Measurements from ENCODE around the gene MRPL41. TPM values are rescaled to one million over a fixed set of nuclear protein-coding genes. Genes with fewer than 3 reads are reported as not detected.
A peak's percentile ranks its signal among the peaks of the same experiment; 100 is the strongest.
"Not testable (repeated sequence)": the region's sequence is repeated elsewhere in the genome, so short reads cannot be mapped to it uniquely, and the experiment has no call there.

Gene MRPL41
- total and polyA plus RNA-seq, 2 of the 13 experiments (the other 11 are each of a cell fraction or from before 2014, with no cell fraction given): 20.9 to 54.0 TPM

DNA sequence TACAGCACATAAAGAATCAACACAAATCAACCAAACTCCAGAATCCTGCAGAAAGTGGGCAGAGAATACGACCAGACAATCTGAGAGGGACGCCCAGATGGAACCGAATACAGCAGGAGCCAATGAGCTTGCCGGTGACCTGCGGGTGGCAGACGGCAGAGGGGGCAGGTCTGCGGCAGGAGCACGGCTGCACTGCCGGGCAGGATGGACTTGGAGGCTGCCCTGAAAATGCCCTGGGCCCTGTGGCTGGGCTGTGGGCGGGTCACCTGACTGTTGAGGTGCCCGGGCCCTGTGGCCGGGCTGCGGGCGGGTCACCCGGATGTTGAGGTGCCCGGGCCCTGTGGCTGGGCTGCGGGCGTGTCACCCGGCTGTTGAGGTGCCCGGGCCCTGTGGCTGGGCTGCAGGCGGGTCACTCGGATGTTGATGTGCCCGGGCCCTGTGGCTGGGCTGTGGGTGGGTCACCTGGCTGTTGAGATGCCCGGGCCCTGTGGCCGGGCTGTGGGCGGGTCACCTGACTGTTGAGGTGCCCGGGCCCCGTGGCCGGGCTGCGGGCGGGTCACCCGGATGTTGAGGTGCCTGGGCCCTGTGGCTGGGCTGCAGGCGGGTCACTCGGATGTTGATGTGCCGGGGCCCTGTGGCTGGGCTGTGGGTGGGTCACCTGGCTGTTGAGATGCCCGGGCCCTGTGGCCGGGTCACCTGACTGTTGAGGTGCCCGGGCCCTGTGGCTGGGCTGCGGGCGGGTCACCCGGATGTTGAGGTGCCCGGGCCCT, 37.7 kb upstream of the MRPL41 start:
- BruUV-seq (replicated peaks); H3K9me3 ChIP-seq (ENCODE audit: low read length); POLR2A ChIA-PET; H4K20me1 ChIP-seq (ENCODE audit: insufficient read depth, low read length); FAIRE-seq; H2AFZ ChIP-seq (ENCODE audit: low read length); in situ Hi-C loops (cut with HindIII; ENCODE audit: extremely low pct_ligation_motif_present, low pct_unique_long_range_greater_than_20kb); H3K4me1 ChIP-seq (ENCODE audit: insufficient read depth, low read length); H3K36me3 ChIP-seq (replicated peaks in 1 of 2; ENCODE audit: control insufficient read depth in 1 of 2, insufficient read depth in 2 of 2, low read length in 2 of 2); intact Hi-C loops (cut with micrococcal nuclease; ENCODE audit: unreplicated experiment); H3K79me2 ChIP-seq (ENCODE audit: insufficient read depth, low read length); H3K27ac ChIP-seq (ENCODE audit: extremely low read length, insufficient read depth, low read length); ATAC-seq; H3K4me2 ChIP-seq (ENCODE audit: low read depth, low read length); H3K9ac ChIP-seq (ENCODE audit: insufficient read depth, low read depth, low read length); DNase-seq (ENCODE audit: low spot score); H3K27me3 ChIP-seq (ENCODE audit: control insufficient read depth in 1 of 2, insufficient read depth in 2 of 2, low read length in 2 of 2); CTCF ChIA-PET (ENCODE audit: low intra/inter-chr PET ratio, low total read pairs); H3K4me3 ChIP-seq (replicated peaks in 1 of 3; ENCODE audit: insufficient read depth in 1 of 3, low read depth in 2 of 3, low read length in 3 of 3): not testable (repeated sequence)
- 58% methylated on average over 3 of the region's 42 CpGs for WGBS (ENCODE audit: low lambda C conversion rate)

DNA sequence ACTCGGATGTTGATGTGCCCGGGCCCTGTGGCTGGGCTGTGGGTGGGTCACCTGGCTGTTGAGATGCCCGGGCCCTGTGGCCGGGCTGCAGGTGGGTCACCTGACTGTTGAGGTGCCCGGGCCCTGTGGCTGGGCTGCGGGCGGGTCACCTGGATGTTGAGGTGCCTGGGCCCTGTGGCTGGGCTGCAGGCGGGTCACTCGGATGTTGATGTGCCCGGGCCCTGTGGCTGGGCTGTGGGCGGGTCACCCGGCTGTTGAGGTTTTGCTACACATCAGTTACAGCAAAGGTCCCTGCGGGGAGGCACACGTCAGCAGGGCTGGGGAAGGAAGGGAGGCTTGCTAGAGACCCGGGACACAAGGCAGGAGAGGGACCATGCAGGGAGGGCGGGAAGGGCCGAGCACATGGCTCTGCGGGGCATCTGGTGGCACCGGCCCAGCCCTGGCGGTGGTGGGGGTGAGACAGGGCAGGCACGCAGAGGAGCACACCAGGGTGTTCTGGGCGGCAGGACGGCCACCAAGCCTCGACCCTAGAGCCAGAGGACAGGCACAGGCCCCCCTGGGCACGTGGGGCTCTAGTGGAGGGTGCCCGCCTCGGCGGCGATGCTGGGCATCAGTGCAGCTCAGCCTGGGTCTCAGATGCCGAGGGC, 36.9 kb upstream of the MRPL41 start:
- Histone ChIP-seq H4K20me1 (ENCODE audit: insufficient read depth, low read length) (no peaks in the 10 kb centered on the region), H3K4me1 (ENCODE audit: insufficient read depth, low read length) (no peaks in the 10 kb centered on the region), H3K9ac (ENCODE audit: insufficient read depth, low read depth, low read length) (no peak overlapping the region), H3K36me3 (replicated peaks in 1 of 2; ENCODE audit: control insufficient read depth in 1 of 2, insufficient read depth in 2 of 2, low read length in 2 of 2) (no peaks in the 10 kb centered on the region), H3K79me2 (ENCODE audit: insufficient read depth, low read length) (no peaks in the 10 kb centered on the region), H3K9me3 (ENCODE audit: low read length) (peaks cover 3% of the 10 kb centered on the region; the same call in 1 of the 2 replicates), H3K4me2 (ENCODE audit: low read depth, low read length) (no peak overlapping the region), H3K27me3 (ENCODE audit: control insufficient read depth in 1 of 2, insufficient read depth in 2 of 2, low read length in 2 of 2) (no peaks in the 10 kb centered on the region), H3K4me3 (replicated peaks in 1 of 3; ENCODE audit: insufficient read depth in 1 of 3, low read depth in 2 of 3, low read length in 3 of 3) (no peak overlapping the region), H2AFZ (ENCODE audit: low read length) (no peak overlapping the region), H3K27ac (ENCODE audit: extremely low read length, insufficient read depth, low read length) (no peak overlapping the region)
- intact Hi-C loops (cut with micrococcal nuclease; ENCODE audit: unreplicated experiment): no loop called here
- peak; percentile 30; the same call in 2 of the 3 replicates for ATAC-seq
- WGBS (ENCODE audit: low lambda C conversion rate): 83% methylated on average over 6 of the region's 30 CpGs
- CTCF ChIA-PET (ENCODE audit: low intra/inter-chr PET ratio, low total read pairs): no interaction called here
- in situ Hi-C loops (cut with HindIII; ENCODE audit: extremely low pct_ligation_motif_present, low pct_unique_long_range_greater_than_20kb): no loop called here
- no TSS peak for BruUV-seq (replicated peaks)
- no peak for DNase-seq (ENCODE audit: low spot score)
- POLR2A ChIA-PET: no interaction called here
- FAIRE-seq: no peak
- TF ChIP-seq, protein P1, sequence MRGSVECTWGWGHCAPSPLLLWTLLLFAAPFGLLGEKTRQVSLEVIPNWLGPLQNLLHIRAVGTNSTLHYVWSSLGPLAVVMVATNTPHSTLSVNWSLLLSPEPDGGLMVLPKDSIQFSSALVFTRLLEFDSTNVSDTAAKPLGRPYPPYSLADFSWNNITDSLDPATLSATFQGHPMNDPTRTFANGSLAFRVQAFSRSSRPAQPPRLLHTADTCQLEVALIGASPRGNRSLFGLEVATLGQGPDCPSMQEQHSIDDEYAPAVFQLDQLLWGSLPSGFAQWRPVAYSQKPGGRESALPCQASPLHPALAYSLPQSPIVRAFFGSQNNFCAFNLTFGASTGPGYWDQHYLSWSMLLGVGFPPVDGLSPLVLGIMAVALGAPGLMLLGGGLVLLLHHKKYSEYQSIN (CRISPR knock-in tag; IDR thresholded peaks at IDR 0.05; ENCODE audit: borderline replicate concordance): no peak
- no peak for TF ChIP-seq NCOA5 (CRISPR knock-in tag; IDR thresholded peaks at IDR 0.05)
- TF ChIP-seq ERF (CRISPR knock-in tag; IDR thresholded peaks at IDR 0.05): no peak
- TF ChIP-seq MXD4 (CRISPR knock-in tag; IDR thresholded peaks at IDR 0.05): no peak
- TF ChIP-seq SRSF9 (IDR thresholded peaks at IDR 0.05; ENCODE audit: borderline replicate concordance, insufficient read depth, low read depth, low read length, poor library complexity, severe bottlenecking): no peak
- no peak for TF ChIP-seq FOSL2 (CRISPR knock-in tag; IDR thresholded peaks at IDR 0.05)
- TF ChIP-seq ZMYM3 (CRISPR knock-in tag; IDR thresholded peaks at IDR 0.05): no peak
- no peak for TF ChIP-seq ZNF589 (CRISPR knock-in tag; conservative IDR thresholded peaks at IDR 0.05)
- TF ChIP-seq ZNF841 (CRISPR knock-in tag; IDR thresholded peaks at IDR 0.05; ENCODE audit: borderline replicate concordance): no peak
- TF ChIP-seq, protein P2, sequence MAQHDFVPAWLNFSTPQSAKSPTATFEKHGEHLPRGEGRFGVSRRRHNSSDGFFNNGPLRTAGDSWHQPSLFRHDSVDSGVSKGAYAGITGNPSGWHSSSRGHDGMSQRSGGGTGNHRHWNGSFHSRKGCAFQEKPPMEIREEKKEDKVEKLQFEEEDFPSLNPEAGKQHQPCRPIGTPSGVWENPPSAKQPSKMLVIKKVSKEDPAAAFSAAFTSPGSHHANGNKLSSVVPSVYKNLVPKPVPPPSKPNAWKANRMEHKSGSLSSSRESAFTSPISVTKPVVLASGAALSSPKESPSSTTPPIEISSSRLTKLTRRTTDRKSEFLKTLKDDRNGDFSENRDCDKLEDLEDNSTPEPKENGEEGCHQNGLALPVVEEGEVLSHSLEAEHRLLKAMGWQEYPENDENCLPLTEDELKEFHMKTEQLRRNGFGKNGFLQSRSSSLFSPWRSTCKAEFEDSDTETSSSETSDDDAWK (CRISPR knock-in tag; IDR thresholded peaks at IDR 0.05): no peak
- no peak for TF ChIP-seq SETDB1 (CRISPR knock-in tag; IDR thresholded peaks at IDR 0.05; ENCODE audit: borderline replicate concordance)
- no peak for TF ChIP-seq ZNF75D (CRISPR knock-in tag; IDR thresholded peaks at IDR 0.05; ENCODE audit: borderline replicate concordance)

All from HepG2 (cell line).